PC-3 (cell line): ENCODE measurements around the gene PNMA8B. TPM values are rescaled to one million over a fixed set of nuclear protein-coding genes. Genes with fewer than 3 reads are reported as not detected.

ENCODE experiments used
- ATAC-seq: fragments of 200-7000 bp; cut with Tn5 transposase; 2 replicates; pipeline ENCODE4 v1.9.1; 2020; ENCODE audit warnings: mild to moderate bottlenecking, moderate library complexity
- BruUV-seq: library from RNA; stranded (reverse); fragments of 400-500 nt; replicated peaks from 2 replicates; lab custom pipeline; 2021; lab: Mats Ljungman, UMichigan
- CTCF ChIA-PET: fragments of 300-600 bp; sonication (Branson Sonifier 250); formaldehyde crosslinking; loops from one replicate; lab custom pipeline; 2022; ENCODE audit warnings: antibody characterized with exemption; lab: Charles Lee
- POLR2A ChIA-PET: fragments of 300-600 bp; sonication (Branson Sonifier 250); formaldehyde crosslinking; loops from one replicate; lab custom pipeline; 2022; ENCODE audit warnings: antibody characterized with exemption; ENCODE audit not compliant: unreplicated experiment; lab: Charles Lee
- DNase-seq: peaks from one replicate; pipeline ENCODE4 v3.0.0-alpha.2; 2015
- H2AFZ ChIP-seq: fragments of 300-600 bp; sonication (generic); 2 replicates; pipeline ENCODE4 v1.6.0; 2016; ENCODE audit warnings: antibody characterized with exemption, low read length
- H3F3A ChIP-seq: fragments of 300-600 bp; sonication (generic); one replicate; pipeline ENCODE4 v1.6.0; 2017; ENCODE audit warnings: antibody characterized with exemption, low read length, control low read depth, mild to moderate bottlenecking; ENCODE audit not compliant: unreplicated experiment
- H3K27ac ChIP-seq: fragments of 300-600 bp; sonication (generic); 2 replicates; pipeline ENCODE4 v1.5.1; 2016; ENCODE audit warnings: mild to moderate bottlenecking, low read length
- H3K27me3 ChIP-seq: fragments of 300-600 bp; sonication (generic); 2 replicates; pipeline ENCODE4 v1.6.1; 2016; ENCODE audit warnings: low read length, mixed read lengths
- H3K36me3 ChIP-seq: fragments of 300-600 bp; sonication (generic); 2 replicates; pipeline ENCODE4 v1.6.1; 2016; ENCODE audit warnings: low read depth, mixed run types, low read length, mixed read lengths
- H3K4me1 ChIP-seq: fragments of 300-600 bp; sonication (generic); 2 replicates; pipeline ENCODE4 v1.5.1; 2016; ENCODE audit warnings: low read length; ENCODE audit not compliant: insufficient read depth
- H3K4me2 ChIP-seq: fragments of 300-600 bp; sonication (generic); 2 replicates; pipeline ENCODE4 v1.6.0; 2016; ENCODE audit warnings: low read length
- H3K4me3 ChIP-seq: fragments of 300-600 bp; sonication (generic); 2 replicates; pipeline ENCODE4 v1.5.1; 2016; ENCODE audit warnings: mild to moderate bottlenecking, low read length, mixed read lengths
- H3K79me2 ChIP-seq: fragments of 300-600 bp; sonication (generic); 2 replicates; pipeline ENCODE4 v1.6.1; 2017; ENCODE audit warnings: low read length, mixed read lengths
- H3K9ac ChIP-seq: fragments of 300-600 bp; sonication (generic); 2 replicates; pipeline ENCODE4 v1.6.0; 2016; ENCODE audit warnings: mild to moderate bottlenecking, low read length
- H3K9me2 ChIP-seq: fragments of 300-600 bp; sonication (generic); replicated peaks from 2 replicates; pipeline ENCODE4 v1.6.1; 2016; ENCODE audit warnings: mixed run types, low read length, mixed read lengths
- H3K9me3 ChIP-seq: fragments of 300-600 bp; sonication (generic); 2 replicates; pipeline ENCODE4 v1.6.1; 2016; ENCODE audit warnings: low read length, mixed read lengths
- H4K20me1 ChIP-seq: fragments of 300-600 bp; sonication (generic); 2 replicates; pipeline ENCODE4 v1.6.1; 2016; ENCODE audit warnings: low read length, mixed read lengths
- EZH2 ChIP-seq: fragments of 300-600 bp; sonication (generic); IDR thresholded peaks from one replicate; pipeline ENCODE4 v1.6.1; 2017; ENCODE audit warnings: antibody characterized with exemption, mild to moderate bottlenecking, low read length; ENCODE audit not compliant: unreplicated experiment
- EZH2phosphoT487 ChIP-seq: fragments of 300-600 bp; sonication (generic); IDR thresholded peaks from 2 replicates; pipeline ENCODE4 v1.6.1; 2018; ENCODE audit warnings: mild to moderate bottlenecking, antibody characterized with exemption, low read length, borderline replicate concordance
- intact Hi-C: fragments of 100-400 bp; cut with micrococcal nuclease; formaldehyde crosslinking; loops from 2 replicates; pipeline ENCODE4 v1.9.0; 2023
- total RNA-seq: library from RNA; depleted of rRNA; stranded (reverse); fragments of >200 nt; gene quantifications from 2 replicates; pipeline ENCODE4 v1.2.3, GENCODE V29; 2014
- TF ChIP-seq, protein P1 (sequence below): fragments of 300-600 bp; sonication (generic); conservative IDR thresholded peaks from 2 replicates; pipeline ENCODE4 v1.5.1; 2017; ENCODE audit warnings: antibody characterized with exemption, low read depth, mild to moderate bottlenecking, low read length

Gene PNMA8B
- total RNA-seq, 1 experiment from 2014 or later, result not detected

DNA sequence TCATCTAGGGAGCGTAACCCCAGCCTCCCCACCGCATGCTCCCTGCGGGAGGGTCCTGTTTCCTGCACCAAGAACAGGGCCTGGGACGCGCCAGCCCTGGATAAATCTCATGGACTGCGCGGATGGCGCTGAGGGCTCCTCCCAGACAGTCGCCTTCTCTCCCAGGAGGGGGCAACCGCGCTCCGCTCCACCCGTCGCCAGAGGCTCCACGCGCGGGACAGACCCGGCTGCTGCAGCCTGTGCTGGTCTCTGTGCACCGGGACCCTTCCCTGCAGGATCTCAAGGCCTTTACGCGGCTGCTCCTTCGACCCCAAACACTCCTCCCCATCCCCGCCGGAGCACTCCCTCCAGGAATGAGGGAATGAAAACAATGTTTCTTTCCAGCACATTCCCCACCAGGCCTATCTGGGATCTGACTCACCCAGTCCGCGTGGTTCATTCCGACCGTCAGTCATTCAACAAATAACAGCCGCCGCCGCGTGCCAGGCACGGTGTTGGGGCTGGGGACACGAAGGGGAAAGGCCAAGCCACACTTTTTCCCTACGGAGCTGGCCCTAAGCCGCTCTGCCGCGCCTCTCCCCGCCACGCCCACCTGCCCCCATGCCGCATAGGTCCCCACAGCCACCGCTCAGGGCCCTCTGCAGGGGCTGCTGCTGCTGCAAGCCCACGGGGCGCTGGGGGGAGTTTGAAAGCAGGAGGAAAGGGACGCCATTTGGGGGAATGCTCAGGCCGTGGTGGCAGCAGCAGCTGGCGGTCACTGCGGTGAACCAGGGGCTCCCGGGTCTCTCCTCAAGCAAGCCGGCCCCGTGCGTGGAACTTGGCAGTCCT, 6.0 kb downstream of the PNMA8B start:
- no peak for ATAC-seq
- Histone ChIP-seq H3K9me2 (no peaks in the 10 kb centered on the region), H3K36me3 (no peaks in the 10 kb centered on the region), H3K9ac (no peak overlapping the region), H3K4me2 (no peak overlapping the region), H3K27ac (no peak overlapping the region), H3K4me1 (no peaks in the 10 kb centered on the region; the same call in 1 of the 2 replicates), H4K20me1 (no peaks in the 10 kb centered on the region), H3K27me3 (no peaks in the 10 kb centered on the region), H3K9me3 (no peaks in the 10 kb centered on the region), H3K4me3 (no peak overlapping the region), H2AFZ (no peak overlapping the region), H3K79me2 (no peaks in the 10 kb centered on the region), H3F3A (no peaks in the 10 kb centered on the region)
- intact Hi-C loops, result no loop called here
- no peak for DNase-seq
- ChIA-PET POLR2A (no interaction called here), CTCF (no interaction called here)
- TF ChIP-seq EZH2phosphoT487 (no peak), EZH2 (no peak)
- TF ChIP-seq, protein P1, sequence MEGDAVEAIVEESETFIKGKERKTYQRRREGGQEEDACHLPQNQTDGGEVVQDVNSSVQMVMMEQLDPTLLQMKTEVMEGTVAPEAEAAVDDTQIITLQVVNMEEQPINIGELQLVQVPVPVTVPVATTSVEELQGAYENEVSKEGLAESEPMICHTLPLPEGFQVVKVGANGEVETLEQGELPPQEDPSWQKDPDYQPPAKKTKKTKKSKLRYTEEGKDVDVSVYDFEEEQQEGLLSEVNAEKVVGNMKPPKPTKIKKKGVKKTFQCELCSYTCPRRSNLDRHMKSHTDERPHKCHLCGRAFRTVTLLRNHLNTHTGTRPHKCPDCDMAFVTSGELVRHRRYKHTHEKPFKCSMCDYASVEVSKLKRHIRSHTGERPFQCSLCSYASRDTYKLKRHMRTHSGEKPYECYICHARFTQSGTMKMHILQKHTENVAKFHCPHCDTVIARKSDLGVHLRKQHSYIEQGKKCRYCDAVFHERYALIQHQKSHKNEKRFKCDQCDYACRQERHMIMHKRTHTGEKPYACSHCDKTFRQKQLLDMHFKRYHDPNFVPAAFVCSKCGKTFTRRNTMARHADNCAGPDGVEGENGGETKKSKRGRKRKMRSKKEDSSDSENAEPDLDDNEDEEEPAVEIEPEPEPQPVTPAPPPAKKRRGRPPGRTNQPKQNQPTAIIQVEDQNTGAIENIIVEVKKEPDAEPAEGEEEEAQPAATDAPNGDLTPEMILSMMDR, result no peak
- BruUV-seq, result no TSS peak

DNA sequence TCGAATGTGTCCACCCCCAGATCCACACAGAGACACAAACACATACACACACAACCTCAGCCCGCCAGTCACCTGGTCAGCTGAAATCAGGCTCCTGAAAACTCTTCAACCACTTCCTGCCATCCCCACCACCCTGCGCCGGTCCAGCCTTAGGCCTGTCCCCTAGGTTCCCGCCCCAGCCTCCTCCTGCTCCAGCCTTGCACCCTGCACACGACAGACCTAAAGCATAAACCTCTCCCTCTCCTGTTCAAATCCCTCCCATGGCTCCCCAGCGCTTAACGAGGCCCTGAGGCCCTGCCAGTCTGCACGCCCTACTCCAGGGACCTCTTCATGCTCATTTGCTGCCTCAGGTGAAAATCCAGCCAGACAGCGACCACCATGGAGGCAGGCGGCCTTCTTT, 7.1 kb downstream of the PNMA8B start:
- H3K4me3 ChIP-seq, result no peak overlapping the region
- no peak overlapping the region for H3K4me2 ChIP-seq
- DNase-seq (no peak), ATAC-seq (no peak)
- ChIA-PET POLR2A (no interaction called here), CTCF (interaction anchor here (0.5 kb wide), 1 partner anchor 162 kb away, joined by 3 read pairs; no protein-coding TSS in a partner anchor)
- H3K4me1 ChIP-seq, result no peaks in the 10 kb centered on the region; the same call in 1 of the 2 replicates
- intact Hi-C loops, result no loop called here
- H3K9me2 ChIP-seq, result no peaks in the 10 kb centered on the region
- no peaks in the 10 kb centered on the region for H3K36me3 ChIP-seq
- no TSS peak for BruUV-seq
- no peaks in the 10 kb centered on the region for H3K9me3 ChIP-seq
- no peak overlapping the region for H3K9ac ChIP-seq
- no peaks in the 10 kb centered on the region for H3K27me3 ChIP-seq
- no peaks in the 10 kb centered on the region for H3K79me2 ChIP-seq
- no peak overlapping the region for H3K27ac ChIP-seq
- H3F3A ChIP-seq, result no peaks in the 10 kb centered on the region
- TF ChIP-seq EZH2phosphoT487 (no peak), EZH2 (no peak)
- TF ChIP-seq, protein P1, result no peak
- no peaks in the 10 kb centered on the region for H4K20me1 ChIP-seq
- no peak overlapping the region for H2AFZ ChIP-seq
